Astrocyte of the spinal cord (primary cell): ENCODE measurements around the gene SETBP1.

Experiments used
- DNase-seq: peaks from one replicate; pipeline ENCODE4 v3.0.0; 2011; ENCODE audit warnings: low read depth, low spot score
- H3K4me3 ChIP-seq: 2 replicates; pipeline ENCODE4 v1.5.1; 2011; ENCODE audit warnings: low read depth, mild to moderate bottlenecking, low read length, moderate library complexity
- CTCF ChIP-seq: IDR thresholded peaks from 2 replicates; pipeline ENCODE4 v1.5.1; 2012; ENCODE audit warnings: low read depth, mild to moderate bottlenecking, low read length, inconsistent platforms
- in situ Hi-C: cut with HindIII; loops from 2 replicates; pipeline ENCODE4 v1.10.0; 2017; ENCODE audit warnings: low sequenced_read_pairs

SETBP1 gene

DNA sequence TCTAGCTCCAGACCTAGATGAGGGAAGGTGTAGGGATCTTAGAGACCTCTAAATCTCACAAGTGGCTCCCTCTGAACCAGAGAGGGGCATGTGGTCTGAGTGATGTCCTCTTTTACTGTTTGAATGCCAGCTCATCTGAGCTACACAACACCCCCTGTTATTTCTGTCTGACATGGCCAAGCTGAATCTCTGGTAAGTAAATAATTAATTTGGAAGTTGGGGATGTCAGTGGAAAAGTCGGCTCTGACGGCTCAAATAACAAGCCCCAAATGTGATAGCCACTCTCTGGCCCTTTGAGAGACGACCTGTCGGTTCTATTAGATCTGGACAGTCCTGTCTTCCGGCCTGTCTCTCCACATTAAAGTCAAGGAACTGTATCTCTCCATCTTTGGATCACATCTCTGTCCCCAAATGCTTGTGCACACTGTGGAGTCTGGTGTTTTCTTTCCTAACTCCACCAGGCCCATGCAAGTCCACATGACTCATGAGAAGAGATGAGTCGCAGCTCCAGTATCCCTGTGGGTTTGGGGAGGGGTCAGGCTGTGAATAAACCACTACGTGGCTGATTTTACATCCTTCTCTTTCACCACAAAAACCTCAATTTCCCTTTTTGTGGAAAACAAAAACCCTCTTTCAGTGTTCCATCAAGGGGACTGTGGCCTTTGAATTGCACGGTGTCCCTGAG is 52.5 kb downstream of the SETBP1 start:
- no peak overlapping the region for H3K4me3 ChIP-seq
- in situ Hi-C loops = no loop called here
- no peak for TF ChIP-seq CTCF
- DNase-seq = peak; percentile 92

- DNase-seq = peak; percentile 31
- in situ Hi-C loops = no loop called here
- no peak overlapping the region for H3K4me3 ChIP-seq
- TF ChIP-seq CTCF = no peak
Observed at GRCh38 chr18:44733754-44734465, 53.2 kb downstream of the SETBP1 start.

GRCh38 chr18:44735096-44735495 is 54.4 kb downstream of the SETBP1 start:
- TF ChIP-seq CTCF = no peak
- no peak overlapping the region for H3K4me3 ChIP-seq
- in situ Hi-C loops = no loop called here
- DNase-seq = no peak

DNA sequence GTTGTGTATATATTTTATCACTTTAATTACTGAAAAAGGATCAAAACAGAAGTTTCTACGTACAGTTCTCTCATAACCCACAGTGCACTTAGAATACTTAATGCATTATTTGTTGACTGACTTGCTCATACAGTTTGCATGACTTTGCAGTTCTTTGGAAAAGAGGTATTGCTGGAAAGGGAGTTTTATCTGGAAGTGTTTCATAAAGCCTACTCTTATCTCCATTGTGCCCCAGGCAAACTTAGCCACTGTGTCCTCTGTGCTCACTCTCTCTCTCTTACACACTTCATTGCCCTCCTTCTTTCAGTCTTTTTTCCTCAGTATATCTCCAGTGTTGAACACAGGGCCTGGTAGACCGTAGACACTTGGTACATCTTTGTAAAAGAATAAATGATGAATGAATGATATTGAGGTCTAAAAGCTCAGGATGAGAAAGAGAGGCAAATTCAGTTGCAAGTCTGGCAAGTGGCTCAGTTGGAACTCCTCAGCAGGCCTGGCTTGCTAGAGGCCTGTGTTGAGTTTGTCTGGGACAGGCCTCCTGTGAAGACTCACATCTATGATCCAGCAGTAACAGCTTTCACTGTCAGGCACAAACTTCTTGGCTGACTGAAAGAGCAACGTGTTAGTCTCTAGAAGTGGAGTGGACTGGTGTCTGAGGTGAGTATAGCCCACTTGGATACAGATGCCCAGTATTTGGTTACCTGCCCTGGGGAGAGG is 56.1 kb downstream of the SETBP1 start:
- DNase-seq = no peak
- in situ Hi-C loops = no loop called here
- TF ChIP-seq CTCF = no peak
- no peak overlapping the region for H3K4me3 ChIP-seq

DNA sequence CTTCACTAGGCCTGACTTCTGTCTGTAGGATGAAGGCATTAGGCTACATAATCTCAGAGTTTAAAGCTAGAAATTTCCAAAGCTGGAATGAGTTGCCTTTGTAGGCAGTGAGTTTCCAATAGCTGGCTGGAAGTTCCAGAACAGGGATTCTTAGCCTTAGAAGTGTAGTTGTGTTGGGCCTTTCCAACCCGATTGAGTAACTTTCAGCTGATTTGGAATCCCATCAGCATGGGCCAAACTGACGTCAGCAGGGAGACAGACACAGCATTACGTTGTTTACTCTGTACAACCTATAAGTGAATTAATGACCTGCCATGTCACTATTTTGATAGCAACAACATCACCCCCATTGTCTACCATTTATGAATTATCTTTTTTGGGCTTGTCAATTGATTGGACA is 56.9 kb downstream of the SETBP1 start:
- in situ Hi-C loops = no loop called here
- no peak overlapping the region for H3K4me3 ChIP-seq
- DNase-seq = no peak
- no peak for TF ChIP-seq CTCF

- no peak overlapping the region for H3K4me3 ChIP-seq
- in situ Hi-C loops = no loop called here
- DNase-seq = no peak
- TF ChIP-seq CTCF = no peak
Observed at GRCh38 chr18:44740000-44740399, 59.3 kb downstream of the SETBP1 start.
